Activated naive CD8-positive, alpha-beta T cell treated with anti-CD3 and anti-CD28 coated beads, Interleukin-2, amount 50 U/mL, for 16 hours (primary cell): ENCODE results near the gene RECK.
A peak's percentile ranks its signal among the peaks of the same experiment; 100 is the strongest.

ENCODE experiments used
- DNase-seq: peaks from one replicate; pipeline ENCODE4 v3.0.0-alpha.2; 2020; ENCODE audit warnings: low read depth, low spot score

RECK gene

DNA sequence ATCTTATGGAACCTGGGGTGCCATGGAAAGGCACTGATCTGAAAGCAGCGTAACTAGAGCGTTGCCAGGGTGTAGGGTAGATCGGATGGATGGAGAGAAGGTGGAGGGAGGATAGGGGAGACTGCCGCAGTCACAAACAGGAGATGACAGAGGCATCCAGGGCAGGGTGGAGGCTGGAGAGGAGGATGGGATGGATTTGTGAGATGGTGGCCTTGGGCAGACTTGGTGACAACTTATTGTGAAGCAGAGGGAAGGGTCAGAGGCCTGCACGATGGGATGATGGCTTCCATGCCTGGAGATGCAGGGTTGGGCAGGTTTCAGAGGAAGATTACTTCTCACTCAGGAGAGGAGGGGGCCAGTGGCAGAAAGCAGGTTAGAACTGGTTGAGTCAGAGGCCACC, 102.2 kb downstream of the RECK start:
- DNase-seq = no peak

DNA sequence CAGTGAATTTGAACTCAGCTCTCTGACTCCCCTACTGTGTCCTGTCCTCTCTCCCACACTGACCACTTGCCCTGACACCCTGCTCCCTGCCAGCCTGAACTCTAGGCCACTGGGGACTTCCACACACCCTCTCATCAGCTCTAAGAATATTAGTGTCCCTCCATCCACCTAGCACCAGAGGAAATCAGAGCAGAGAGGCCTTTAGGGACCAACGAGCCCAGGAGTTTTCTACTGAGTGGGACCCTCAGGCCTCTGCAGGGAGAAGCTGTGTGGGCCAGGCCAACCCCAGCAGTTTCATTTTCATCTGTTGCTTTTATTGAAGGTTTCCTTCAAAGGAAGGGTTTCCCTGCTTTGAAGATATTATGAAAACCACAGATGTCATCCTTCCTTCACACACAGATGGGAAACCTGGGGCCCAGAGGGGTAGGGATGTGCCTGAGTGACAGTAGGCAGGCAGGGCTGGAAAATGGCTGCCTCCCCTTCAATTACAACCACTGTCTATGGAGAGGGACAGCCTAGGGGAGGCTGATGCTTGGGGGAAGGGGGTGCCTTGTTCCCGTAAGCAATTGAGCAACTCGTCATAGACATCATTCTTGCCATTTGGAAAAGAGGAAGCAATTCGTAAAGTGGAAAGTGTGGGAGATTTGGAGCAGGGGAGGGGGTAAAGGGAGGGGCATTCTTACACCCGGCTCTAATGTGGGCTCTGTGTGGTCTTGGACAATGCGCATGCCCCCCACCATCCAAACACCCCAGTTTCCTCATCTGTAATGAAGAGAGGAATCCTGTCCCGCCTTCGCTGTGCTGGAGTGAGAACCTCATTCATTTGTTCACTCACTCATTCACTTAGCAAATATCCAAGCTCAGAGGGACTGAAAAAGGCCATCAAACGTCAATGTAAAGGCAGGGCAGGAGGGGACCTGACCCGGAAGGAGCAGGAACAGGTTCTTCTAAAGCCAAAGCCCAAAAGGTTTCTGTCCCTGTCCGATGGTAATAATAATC, 103.7 kb downstream of the RECK start:
- no peak for DNase-seq

DNA sequence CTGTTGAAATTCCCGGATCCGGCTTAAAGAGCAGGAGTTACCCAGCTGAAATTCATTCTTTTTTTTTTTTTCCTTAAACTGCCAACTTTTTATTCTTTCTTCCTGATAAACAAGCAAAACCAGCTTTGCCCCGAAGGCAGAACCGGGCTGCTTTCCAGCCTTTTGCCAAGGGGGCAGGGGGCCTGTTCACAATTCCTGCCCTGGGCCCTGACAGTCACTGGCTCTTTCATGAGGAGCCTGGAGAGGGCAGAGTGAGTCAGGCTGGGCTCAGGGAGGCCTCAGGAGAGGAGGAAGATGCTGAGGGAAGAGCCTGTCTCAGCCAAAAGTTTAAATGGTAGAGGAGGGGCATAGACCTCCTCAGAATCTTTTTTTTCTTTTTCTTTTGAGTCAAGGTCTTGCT, 104.6 kb downstream of the RECK start:
- DNase-seq = no peak

DNA sequence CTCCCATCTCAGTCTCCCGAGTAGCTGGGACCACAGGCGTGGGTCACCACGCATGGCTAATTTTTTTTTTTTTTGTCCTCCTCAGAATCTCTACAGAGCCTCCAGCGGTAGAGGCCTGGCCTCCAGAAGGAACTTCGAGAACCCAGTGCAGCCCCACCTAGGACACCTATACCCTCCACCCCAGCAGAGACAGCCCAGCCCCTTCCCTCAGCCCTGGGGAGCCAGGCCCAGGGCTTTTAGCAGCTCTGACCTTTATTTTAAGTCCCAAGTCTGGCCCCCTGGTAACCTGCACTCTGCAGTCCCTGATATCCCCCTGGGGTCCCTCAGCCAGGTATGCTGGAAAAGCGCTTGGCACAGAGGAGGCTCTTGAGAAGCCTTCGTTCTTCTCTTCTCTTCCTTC, 105.0 kb downstream of the RECK start:
- no peak for DNase-seq

DNA sequence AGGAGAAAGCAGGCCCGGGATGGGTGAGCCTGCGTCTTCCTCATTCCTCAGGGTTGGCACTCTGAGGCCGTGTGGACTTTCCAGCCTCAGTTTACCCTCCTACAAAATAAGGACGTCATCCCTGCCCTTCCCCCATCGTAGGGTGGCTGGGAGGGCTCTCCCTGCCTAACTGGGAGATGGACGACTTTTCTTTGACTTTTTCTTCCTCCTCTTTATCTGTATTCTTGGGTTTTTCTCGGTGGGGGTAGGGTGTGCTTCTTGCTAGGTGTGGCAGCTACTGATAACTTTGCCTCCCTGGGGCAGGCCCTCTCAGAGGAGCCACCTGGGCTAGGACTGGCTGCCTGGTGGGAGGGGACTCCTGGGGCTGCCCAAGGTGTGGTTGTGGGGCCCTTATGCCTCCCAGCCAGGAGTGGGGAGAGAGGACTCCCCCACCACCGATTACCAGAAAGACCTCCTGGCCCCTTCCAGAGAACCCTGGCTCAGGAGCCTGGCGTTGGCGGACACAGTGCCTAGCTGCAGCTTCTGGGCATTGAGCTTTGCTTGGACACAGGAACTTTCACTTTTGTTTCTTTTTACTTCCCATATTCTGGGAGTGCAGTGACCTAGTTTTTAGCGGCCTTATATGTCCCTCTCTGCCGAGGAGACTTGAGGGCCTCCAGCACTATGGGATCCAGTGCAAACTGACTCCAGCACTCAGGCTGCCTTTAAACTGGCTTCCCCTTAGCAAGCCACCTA, 106.0 kb downstream of the RECK start:
- DNase-seq = no peak

DNA sequence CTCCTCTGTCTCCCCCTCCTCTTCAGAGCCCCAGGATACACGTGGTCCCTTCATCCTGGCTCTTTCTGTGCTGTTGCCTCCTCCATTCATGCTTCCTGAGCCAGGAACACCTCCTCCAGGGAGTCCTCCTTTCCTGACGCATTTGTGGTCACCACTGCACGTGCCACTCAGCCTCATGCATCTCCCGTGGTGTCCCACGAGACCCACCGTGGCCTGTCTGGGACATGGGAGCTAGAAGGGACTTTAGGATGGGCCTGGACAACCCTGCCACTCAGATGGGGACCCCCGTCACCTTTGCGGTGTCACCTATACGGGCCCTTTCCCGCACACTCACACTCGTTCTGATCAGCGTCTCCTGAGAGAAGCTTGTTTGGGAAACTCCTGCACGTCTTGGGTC, 106.5 kb downstream of the RECK start:
- no peak for DNase-seq

DNA sequence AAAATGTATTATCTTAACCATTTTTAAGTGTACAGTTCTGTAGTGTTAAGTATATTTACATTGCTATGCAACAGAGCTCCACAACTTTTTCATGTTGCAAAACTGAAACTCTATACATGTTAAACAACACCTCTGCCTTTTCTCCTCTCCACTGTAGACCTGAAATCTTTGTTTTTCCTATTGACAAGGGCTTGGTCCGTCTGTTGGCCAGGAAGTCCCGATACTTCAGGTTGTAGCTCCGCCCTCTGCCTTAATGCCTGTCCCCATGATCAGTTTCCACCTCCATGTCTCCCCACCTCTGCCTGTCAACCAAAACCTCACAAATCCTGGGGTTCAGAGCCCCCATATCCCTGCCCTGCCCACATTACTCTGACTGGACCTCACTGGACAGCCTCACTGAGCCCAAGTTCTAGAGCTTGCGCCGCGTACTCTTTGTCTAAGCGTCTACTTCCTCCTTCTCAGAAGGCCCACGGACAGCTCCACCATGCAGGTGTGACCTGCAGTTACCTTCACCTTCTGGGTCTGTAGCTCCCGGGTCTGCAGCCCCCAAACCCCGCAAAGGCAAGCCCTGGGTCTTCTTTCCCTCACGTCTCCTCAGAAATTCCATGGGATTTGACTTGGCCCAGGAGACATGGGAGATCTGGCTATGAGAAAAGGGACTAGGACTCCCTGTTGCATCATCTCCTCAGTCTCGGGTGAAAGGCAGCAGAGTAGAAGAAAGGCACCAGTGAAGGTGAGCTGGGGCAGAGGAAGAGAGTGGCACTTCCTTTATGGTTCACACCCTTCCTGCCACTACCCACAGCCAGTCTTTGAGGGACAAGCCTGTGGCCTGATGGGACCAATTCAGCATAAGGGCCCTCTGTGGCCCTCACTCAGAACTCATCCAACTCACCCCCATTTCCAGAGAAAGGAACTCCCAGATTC, 107.9 kb downstream of the RECK start:
- no peak for DNase-seq

DNA sequence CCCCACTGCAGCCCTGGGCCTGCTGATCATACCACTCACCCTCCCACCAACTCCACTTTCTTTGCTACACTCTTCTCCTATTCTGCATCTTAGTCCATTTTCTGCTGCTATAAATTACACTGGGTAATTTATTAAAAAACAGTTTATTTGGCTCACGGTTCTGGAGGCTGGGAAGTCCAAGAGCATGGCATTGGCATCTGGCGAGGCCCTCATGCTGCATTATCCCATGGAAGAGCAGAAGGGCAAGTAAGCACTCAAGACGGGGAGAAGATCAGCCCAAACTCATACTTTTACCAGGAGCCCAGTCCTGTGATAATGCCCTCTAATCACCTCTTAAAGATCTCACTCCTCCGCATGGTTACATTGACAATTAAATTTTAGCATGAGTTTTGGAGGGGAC, 109.3 kb downstream of the RECK start:
- DNase-seq = no peak

DNA sequence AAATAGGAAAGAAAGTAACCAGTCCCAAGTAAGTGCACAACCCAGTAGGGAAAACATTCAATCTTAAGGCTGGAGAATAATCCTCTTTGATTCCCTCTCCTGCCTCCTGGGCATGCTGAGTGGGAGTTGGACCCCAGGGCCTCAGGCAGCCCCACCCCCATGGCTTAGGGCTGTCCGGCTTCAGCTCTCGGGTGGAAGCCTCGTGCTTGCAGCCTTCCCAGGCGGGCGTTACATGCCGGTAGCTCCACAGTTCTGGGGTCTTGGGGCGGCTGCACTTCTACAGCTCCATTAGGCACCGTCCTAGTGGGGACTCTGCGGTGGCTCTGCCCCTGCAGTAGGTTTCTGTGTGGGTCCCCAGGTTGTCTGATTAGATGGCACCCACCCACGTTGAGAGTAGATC, 109.9 kb downstream of the RECK start:
- no peak for DNase-seq

DNA sequence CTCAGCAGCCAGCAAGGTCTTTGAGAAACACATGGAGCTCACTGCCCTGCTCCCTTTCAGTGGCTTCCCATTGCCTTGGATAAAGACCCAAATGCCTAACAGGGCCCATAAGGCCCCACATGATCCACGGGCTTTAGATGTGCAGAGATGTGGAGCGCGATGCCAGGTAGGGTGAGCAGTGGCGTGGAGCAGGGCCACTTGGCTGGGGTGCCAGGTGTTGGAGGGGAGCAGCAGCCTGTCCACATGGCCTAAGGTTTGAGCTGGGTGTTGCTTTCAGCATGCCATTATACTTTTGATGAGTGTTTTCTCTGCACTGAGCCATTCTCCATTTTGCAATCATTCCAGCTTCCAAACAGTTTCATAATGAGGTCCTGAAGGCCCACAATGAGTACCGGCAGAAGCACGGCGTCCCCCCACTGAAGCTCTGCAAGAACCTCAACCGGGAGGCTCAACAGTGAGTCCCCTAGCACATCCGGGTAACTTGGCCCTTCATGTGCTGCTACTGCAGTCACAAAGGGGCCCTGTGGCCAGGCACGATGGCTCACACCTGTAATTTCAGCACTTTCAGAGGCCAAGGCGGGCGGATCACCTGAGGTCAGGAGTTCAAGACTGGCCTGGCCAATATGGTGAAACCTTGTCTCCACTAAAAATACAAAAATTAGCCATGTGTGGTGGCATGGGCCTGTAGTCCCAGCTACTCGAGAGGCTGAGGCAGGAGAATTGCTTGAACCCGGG, 110.9 kb downstream of the RECK start:
- no peak for DNase-seq

DNA sequence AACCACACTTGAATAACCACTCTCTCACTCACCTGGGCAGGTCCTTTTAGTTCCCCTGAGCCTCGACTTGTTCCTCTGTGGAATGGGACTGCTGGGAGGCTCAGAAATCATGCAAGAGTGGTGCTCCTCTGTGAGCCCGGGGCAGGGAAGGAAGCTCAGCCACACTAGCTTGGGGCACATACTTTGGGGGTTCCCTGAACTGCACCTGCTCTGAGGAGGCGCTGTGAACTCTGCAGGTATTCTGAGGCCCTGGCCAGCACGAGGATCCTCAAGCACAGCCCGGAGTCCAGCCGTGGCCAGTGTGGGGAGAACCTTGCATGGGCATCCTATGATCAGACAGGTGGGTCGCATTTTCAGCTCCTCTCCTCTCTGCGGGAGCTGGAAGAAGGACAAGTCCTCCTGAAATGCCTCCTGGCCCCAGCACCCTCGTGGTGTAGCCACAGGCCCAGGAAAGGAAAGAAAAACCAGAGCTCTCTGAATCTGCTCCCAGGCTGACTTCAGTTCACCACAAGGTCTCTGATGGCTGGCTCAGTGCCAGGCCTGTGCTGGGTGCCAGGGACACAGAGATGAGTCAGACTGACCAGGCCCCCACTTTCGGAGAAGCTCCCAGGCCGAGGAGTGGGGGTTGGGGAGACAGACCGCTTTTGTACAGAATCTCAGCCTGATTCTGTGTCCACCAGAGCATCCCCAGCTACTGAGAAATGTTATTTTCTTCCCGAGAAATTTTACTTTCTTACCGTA, 111.8 kb downstream of the RECK start:
- no peak for DNase-seq

DNA sequence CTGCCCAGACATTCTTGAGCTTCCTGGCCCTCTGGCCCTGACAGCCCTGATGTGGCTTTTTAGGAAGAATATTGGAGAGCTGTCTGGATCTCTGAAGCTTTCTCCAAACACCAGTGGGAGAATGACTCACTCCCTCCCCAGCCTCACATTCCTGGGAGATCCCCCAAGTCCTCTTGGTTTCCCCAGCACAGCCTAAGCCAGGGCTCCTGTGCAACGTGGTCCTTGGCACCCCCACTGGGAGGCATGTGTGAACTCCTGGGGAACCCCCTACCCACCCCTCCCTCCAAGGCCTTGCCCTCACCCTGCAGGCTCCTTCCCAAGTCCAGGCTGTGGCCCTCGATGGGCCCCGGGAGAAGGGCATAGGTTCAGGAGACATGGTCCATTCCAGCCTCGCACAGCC, 112.5 kb downstream of the RECK start:
- DNase-seq = no peak

DNA sequence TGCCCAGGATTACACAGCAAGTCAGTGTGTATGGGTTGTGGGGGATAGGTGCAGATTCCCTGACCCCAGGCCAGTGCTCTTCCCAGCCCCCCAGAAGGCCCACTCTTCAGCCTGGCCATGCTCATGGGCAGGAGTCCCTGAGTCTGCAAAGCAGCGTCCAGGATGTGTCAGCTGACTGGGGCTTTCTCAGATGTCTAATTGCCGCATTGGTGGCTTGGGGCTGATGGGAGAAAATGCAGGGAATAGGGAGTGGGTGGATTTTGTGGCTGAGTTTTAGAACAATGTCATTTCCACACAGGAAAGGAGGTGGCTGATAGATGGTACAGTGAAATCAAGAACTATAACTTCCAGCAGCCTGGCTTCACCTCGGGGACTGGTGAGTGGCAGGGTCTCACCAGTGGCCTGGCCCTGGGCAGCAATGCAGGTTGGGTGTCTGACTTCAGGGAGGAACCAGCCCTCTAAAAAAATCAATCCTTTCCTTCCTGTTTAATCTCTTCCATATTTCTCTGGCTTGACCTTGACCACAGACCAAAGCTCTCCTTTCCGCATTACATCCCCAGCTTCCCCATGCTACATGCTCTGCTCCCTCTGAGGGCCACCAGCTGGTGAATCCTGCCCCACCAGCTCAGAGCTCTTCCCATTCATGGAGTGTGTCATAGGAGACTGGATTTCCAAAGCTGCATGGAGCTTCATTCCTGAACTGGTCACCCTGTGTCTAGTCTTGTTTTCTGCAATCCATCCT, 114.0 kb downstream of the RECK start:
- DNase-seq = no peak

DNA sequence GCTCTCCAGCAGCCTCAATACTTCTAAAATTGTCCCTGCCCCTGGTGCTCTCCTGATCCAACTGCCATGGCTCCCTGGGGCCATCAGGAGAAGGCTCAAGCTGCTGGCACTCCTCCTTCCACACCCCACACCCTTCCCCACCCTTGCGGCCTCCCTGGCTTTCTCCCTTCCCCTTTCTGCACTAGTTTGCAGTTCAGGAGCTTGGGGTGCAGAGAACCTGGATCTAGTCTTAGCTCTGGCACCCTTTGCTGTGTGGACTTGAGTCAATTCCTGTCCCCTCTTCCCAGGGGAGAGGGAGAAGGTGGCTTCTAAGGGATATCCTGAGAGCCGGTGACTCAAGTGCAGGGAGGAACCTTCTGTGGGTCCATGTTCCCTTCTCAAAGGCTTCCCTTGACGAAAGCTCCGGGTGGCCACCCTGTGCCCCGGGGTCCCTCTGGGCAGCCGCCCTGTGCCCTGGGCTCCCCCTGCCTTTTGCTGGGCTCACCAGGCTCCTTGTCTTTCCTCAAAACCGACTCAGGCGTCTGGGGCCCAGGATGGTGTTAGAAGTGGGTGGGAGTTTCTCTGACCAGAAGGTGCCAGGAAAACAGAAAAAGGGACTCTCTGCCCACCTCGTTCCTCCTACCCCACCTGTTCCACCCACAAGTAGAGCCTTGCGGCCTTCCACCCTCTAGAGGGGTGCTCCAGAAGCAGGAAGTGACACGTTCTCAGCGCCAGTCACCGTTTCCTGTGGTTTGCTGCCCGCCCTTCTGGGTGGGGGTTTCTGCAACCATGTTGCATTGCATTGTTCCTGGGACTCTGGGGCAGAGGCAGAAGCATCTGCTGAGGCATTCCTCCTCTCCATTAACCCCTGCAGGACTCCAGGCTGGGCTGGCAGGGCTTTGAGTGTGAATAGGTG, 114.8 kb downstream of the RECK start:
- DNase-seq = peak; percentile 70

DNA sequence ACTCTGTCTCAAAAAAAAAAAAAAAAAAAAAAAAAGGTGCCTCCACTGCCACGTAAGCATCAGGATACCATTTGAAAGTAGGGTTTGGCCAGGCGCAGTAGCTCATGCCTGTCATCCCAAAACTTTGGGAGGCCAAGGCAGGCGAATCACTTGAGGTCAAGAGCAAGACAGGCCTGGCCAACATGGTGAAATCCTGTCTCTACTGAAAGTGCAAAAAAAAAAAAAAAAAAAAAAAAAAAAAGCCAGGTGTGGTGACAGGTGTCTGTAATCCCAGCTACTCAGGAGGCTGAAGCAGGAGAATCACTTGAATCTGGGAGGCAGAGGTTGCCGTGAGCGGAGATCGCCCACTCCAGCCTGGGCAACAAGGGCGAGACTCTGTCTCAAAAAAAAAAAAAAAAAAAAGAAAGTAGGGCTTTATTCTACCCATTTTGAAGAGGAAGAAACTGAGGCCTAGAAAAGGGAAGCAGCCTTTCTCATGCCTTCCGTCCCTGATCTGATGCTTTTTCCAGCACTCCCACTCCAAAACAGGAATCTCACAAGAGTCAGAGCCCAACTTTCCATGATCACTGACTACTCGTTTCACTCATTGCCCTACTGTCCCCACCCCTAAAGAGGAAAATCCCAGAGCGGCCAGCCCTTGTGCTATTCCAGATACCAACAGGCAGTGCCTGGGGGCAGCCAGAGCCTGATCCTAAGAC, 116.2 kb downstream of the RECK start:
- no peak for DNase-seq

DNA sequence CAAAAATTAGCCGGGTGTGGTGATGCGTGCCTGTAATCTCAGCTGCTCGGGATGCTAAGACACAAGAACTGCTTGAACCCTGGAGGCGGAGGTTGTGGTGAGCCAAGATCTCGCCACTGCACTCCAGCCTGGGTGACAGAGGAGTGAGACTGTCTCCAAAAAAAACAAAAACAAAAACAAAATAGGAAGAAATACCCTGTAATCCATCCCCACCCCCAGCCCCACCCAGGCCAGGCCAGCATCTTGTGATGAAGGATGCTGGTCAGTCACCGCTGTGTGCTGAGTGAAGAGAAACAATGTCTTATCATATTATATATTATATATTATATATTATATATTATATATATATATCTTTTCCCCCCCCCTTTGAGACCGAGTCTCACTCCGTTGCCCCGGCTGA, 117.0 kb downstream of the RECK start:
- no peak for DNase-seq

DNA sequence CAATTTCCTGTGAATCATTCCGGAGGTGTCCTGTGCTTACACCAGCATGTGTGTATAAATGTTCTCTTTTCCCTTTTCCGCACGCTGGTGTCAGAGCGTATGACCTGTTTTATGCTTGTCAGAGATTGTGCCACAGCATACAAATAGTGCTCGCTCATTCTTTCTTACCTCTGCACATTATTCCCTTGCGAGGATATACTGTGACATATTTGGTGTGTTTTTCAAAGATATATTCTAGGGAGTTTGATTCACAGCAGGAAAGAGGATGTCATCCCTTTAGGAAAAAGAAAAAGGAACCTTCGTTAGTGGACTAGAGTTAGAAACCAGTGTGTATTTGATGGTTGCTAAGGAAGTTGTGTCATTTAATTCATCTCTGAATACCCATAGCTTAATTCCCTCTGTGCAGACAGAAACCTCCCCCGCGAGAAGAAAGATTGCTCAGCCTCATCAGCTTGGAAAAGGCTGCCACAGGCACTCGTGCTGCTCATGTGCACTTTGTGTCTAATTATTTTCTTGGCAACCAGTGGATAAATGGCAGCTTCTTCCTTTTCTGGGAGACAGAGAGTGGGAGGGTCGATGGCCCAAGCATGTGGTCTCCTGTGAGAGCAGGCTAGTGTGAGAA, 117.7 kb downstream of the RECK start:
- no peak for DNase-seq

DNA sequence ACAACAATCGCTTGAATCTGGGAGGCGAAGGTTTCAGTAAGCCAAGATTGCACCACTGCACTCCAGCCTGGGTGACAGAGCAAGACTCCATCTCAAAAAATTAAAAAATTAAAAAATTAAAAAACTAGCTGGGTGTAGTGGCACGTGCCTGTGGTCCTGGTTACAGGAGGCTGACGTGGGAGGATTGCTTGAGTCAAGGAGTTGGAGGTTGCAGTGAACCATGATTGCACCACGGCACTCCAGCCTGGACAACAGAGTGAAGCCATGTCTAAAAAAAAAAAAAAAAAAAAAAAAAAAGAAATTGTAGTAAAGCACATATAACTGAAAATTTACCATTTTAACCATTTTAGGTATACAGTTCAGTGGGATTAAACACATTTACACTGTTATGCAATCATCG, 119.4 kb downstream of the RECK start:
- DNase-seq = no peak
